OCI-LY3 (cell line): ENCODE data around the gene SRP19.

Experiments
- EZH2phosphoT487 ChIP-seq: fragments of 200-600 bp; shearing (Covaris generic); IDR thresholded peaks from 2 replicates; pipeline ENCODE4 v1.6.1; 2018; ENCODE audit warnings: antibody characterized with exemption, mixed run types, low read depth
- TF ChIP-seq, protein P1 (sequence below): fragments of 200-600, 300-600 bp; sonication (generic); IDR thresholded peaks from 2 replicates; pipeline ENCODE4 v1.5.1; 2014; ENCODE audit warnings: antibody characterized with exemption, low read length, low read depth

DNA sequence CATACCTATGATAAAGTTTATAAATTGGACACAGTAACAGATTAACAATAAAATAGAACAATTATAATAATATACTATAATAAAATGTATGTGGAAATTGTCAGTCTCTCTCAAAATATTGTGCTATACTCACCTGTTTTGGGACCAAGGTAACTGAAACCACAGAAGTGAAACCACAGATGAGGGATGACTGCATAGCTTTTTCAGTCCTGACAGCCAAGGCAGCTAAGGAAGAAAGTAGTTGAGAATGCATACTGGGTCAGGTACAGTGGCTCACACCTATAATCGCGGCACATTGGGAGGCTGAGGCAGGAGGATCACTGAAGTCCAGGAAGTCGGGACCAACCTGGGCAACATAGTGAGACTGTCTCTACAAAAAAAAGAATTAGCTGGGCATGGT is 8.9 kb downstream of the SRP19 start:
- TF ChIP-seq, protein P1, sequence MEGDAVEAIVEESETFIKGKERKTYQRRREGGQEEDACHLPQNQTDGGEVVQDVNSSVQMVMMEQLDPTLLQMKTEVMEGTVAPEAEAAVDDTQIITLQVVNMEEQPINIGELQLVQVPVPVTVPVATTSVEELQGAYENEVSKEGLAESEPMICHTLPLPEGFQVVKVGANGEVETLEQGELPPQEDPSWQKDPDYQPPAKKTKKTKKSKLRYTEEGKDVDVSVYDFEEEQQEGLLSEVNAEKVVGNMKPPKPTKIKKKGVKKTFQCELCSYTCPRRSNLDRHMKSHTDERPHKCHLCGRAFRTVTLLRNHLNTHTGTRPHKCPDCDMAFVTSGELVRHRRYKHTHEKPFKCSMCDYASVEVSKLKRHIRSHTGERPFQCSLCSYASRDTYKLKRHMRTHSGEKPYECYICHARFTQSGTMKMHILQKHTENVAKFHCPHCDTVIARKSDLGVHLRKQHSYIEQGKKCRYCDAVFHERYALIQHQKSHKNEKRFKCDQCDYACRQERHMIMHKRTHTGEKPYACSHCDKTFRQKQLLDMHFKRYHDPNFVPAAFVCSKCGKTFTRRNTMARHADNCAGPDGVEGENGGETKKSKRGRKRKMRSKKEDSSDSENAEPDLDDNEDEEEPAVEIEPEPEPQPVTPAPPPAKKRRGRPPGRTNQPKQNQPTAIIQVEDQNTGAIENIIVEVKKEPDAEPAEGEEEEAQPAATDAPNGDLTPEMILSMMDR = no peak
- TF ChIP-seq EZH2phosphoT487 = no peak
